HG03457 (cell line): ENCODE results near the gene ELANE.

Experiments
- ATAC-seq: cut with Tn5 transposase; IDR thresholded peaks from one replicate; pipeline ENCODE4 v1.9.1; 2021; ENCODE audit warnings: moderate number of reproducible peaks; ENCODE audit not compliant: unreplicated experiment

ELANE gene

DNA sequence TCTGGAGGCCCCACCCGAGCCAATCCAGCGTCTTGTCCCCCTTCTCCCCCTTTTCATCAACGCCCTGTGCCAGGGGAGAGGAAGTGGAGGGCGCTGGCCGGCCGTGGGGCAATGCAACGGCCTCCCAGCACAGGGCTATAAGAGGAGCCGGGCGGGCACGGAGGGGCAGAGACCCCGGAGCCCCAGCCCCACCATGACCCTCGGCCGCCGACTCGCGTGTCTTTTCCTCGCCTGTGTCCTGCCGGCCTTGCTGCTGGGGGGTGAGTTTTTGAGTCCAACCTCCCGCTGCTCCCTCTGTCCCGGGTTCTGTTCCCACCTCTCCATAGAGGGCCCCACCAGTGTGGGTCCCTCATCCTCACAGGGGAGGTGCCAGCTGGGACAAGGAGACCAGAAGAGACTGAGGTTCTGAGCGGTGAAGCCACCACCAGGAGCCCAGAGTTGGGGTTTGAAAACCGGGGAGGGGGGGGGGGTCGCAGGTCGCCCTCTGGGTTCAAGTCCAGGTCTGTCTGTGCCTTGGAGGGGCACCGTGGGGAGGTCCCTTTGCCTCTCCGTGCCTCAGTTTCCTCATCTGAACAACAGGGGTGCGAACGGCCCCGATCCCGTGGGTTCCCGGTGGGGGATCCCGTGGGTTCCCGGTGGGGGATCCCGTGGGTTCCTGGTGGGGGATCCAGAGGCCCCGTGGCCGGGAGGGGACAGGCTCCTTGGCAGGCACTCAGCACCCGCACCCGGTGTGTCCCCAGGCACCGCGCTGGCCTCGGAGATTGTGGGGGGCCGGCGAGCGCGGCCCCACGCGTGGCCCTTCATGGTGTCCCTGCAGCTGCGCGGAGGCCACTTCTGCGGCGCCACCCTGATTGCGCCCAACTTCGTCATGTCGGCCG lies at the start of gene ELANE:
Gene ELANE, plus strand, starts transcription at position 168 of the 878 bp plus-strand sequence. Its CDS starts 26 bp downstream, at position 194.
- no peak for ATAC-seq

DNA sequence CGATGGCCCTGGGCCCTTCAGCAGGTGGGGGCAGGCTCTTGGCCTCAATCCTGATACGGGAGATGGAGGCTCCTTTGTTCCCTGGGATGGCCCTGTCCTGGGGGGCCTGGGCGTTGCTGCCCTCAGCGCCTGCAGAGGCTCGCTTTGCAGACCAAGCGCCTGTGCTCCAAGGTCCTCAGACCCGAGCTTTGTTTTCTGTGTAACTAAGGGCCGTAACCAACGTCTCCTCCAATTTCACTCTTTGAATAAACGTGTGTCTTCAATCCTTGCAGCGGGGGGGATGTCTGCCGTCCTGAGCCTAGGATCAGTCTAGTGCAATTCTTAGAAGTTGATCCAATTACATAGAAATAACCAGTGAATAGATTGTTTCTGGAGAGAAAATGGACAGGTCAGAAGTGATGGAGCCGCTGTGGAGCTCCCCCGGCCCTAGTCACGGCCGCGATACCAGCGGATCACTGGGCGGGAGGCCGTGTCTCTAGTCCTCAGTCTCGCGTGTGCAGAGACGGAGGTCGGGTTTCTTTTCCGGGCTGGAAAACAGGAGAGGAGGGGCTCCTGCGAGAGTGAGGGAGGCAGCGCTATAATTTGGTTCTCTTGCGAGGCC lies 49.5 kb upstream of the ELANE start:
- ATAC-seq, result no peak

DNA sequence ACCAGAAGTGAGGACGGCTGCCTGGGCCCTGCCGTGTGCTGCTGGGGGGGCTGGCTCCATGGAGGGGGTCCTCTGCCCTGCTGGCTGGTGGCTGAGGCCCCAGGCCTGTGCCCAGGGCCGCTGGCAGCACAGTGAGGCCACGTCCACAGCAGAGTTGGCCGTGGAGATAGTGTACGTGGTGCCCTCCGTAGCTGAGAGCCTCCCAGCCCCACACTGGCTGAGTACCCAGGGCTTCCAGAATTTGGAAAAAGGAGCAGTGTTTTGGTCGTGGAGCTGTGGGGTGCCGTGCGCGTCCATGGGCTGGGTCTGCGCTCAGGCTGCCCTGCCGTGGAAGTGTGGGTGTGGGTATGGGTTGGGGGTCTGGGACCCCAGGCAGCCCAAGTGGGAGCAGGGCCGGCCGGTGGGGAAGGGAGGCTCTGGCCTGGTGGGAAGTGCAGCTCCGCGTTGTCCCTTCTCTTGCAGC lies 49.0 kb upstream of the ELANE start:
- ATAC-seq, result no peak

DNA sequence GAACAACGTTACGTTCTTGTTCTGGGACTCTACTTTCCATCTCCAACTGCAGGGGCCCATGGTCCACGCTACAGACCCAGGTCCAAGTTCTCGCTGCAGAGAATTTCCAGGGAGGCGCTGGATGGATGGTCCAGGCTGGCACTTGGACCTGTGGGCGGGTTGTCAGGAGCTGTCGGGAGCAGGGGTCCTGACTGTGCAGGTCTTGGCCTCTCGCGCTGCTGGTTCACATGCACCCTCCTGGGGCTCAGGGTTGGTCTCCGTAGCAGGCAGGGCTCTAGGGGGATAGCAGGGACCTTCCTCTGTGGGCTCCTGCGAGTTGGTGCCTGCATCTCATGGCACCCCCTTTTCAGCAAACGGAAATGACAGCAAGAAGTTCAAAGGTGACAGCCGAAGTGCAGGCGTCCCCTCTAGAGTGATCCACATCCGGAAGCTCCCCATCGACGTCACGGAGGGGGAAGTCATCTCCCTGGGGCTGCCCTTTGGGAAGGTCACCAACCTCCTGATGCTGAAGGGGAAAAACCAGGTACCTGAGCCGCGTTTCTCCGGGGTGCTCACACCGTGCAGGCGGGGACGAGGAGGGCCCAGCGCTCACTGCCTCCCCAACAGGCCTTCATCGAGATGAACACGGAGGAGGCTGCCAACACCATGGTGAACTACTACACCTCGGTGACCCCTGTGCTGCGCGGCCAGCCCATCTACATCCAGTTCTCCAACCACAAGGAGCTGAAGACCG lies 48.3 kb upstream of the ELANE start:
- no peak for ATAC-seq

DNA sequence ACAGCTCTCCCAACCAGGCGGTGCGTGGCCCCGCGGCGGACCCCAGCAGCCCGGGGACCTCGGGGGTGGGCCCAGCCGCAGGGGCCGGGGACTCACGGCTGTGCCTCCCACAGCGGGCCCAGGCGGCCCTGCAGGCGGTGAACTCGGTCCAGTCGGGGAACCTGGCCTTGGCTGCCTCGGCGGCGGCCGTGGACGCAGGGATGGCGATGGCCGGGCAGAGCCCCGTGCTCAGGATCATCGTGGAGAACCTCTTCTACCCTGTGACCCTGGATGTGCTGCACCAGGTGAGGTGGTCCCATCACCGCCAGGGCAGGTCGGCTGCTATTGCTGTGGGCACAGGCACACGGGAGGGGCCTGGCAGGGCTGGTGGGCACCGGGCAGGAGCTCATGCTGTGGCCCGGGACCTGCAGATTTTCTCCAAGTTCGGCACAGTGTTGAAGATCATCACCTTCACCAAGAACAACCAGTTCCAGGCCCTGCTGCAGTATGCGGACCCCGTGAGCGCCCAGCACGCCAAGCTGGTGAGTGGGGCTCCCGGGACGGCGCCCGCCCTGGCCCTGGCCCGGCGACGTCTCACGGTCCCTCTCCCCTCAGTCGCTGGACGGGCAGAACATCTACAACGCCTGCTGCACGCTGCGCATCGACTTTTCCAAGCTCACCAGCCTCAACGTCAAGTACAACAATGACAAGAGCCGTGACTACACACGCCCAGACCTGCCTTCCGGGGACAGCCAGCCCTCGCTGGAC lies 47.5 kb upstream of the ELANE start:
- no peak for ATAC-seq

DNA sequence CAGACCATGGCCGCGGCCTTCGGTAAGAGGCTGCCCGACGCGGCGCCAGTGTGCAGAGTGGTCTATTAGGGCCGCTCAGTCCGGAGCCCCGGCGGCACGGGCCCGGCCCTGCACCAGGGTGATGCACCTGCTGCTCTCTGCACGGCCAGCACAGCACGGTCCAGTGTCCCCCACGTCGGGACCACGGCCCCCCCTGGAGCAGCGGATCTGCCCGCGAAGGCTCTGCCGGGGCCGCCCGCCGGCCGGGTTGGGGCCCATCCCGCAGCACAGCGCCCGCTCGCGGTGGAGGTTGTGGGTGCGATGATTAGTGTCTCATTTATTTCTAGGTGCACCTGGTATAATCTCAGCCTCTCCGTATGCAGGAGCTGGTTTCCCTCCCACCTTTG lies 46.9 kb upstream of the ELANE start:
- ATAC-seq, result no peak

DNA sequence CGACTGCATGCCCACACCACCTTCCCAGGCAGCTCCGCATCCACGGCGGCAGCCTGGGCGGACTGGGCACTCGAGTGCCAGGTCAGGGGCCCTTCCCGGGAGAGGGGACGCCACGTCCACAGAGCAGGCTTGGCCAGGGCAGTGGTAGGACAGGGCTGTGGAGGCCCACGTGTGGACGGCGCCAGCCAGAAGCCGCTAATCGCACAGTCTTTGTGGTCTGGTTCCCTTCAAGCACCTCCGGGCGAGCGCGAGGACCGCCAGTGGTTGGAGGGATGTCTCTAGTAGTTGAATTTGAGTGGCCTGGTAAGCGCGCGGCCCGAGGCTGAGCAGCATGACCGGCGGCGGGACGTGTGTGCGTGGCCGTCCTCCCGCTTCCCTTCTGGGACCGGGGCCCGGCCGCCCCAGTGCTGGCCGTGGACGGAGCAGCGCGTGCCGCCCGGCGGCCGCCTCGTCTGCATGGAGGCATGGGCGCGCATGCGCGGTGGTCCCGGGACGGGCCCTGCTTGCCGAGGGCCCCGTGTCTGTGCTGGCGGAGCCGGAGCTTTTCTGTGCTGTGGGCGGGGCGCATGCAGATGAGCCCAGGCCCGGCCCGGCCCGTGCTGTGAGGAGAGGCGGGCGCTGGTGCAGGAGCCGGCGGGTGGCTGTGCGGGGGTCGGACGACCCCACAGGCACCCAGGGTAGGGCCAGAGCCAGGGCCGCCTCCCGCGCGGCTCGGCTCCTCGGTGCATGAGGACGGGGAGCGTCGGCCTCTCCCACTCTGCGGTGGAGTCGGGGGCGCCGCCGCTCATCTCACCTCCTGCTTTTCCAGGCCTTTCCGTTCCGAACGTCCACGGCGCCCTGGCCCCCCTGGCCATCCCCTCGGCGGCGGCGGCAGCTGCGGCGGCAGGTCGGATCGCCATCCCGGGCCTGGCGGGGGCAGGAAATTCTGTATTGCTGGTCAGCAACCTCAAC lies 46.2 kb upstream of the ELANE start:
- ATAC-seq, result no peak

DNA sequence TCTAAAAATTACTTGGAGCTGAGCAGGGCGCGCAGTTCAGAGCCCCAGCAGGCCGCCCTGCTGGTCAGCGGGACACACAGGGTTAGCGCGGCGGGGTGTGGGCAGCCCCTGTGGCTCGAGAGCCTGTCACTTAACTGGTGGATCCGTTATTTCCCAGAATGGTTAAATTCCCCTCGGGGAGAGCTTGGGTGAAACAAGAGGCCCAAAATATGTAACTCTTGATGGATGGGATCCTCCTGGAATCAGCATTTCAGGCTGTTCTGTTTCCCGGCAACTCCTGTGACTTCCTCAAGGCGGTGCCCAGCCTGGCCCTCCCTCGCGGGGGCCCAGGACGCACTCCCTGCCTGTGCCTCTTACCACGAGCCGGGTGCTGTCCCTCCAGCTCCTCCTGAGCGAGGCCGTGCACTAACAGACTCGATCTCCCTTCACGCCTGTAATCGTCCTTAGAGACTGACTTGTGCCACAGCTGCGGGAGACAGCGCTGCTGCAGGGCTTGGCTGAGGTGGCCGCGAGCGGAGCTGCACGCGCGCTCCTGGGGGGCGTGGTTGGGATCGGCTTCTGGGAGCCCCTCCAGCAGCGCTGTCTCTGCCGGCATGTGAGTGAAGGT lies 45.2 kb upstream of the ELANE start:
- no peak for ATAC-seq

DNA sequence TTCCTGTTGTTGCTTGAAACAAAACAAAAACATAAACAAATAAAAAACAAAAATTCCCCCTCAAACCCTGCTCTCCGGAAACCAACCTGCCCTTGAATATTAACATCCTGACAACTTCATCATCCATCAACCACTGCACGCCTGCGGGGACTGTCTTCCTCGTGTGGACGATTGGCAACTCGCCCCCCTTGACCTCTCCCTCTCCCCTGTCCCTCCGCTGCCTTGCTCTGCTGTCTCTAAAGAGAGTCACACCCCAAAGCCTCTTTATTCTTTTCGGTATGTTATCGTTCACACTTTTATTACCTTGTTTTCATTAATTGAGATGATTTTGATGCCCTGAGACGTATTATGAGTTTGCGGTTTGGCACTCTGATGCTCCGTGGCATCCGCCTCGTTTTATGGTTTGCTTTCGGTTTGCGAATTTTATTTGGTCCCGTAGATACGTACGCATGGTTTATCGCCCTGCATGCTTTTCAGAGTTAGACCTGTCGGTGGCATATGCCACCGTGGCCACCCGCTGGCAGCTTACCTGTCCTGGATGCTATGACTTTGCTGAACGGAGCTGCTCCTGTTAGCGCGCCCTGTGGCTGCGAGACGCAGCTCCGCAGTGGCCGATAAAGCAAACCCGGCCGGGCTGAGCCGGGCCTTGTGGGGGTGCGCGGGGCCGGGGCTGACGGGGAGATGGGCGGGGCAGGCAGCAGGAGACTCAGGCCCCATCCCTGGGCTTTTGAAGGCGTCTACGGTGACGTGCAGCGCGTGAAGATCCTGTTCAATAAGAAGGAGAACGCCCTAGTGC lies 44.3 kb upstream of the ELANE start:
- no peak for ATAC-seq

DNA sequence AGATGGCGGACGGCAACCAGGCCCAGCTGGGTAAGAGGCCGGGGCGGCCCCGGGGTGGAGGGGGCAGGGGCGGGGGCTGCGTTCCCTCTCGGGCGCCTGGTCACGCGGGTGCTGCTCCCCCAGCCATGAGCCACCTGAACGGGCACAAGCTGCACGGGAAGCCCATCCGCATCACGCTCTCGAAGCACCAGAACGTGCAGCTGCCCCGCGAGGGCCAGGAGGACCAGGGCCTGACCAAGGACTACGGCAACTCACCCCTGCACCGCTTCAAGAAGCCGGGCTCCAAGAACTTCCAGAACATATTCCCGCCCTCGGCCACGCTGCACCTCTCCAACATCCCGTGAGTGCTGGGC lies 43.7 kb upstream of the ELANE start:
- no peak for ATAC-seq

DNA sequence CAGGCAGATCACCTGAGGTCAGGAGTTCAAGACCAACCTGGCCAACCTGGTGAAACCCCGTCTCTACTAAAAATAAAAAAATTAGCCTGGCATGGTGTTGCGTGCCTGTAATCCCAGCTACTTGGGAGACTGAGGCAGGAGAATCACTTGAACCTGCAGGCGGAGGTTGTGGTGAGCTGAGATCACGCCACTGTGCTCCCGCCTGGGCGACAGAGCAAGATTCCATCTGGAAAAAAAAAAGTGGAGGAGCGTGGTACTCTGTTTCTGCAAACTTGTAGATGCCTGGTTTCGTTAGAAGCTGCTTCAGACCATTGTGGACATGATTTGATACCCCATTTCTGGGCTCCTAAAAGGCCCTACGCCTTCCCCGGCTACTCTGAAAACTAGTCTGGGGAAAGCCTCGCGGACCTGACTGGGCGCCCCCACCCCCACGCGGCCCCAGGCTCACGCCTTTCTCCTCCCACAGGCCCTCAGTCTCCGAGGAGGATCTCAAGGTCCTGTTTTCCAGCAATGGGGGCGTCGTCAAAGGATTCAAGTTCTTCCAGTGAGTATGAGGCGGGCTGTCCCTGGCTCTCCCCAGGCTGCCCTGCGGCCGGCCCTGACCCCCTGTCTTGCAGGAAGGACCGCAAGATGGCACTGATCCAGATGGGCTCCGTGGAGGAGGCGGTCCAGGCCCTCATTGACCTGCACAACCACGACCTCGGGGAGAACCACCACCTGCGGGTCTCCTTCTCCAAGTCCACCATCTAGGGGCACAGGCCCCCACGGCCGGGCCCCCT lies 41.8 kb upstream of the ELANE start:
- no peak for ATAC-seq

DNA sequence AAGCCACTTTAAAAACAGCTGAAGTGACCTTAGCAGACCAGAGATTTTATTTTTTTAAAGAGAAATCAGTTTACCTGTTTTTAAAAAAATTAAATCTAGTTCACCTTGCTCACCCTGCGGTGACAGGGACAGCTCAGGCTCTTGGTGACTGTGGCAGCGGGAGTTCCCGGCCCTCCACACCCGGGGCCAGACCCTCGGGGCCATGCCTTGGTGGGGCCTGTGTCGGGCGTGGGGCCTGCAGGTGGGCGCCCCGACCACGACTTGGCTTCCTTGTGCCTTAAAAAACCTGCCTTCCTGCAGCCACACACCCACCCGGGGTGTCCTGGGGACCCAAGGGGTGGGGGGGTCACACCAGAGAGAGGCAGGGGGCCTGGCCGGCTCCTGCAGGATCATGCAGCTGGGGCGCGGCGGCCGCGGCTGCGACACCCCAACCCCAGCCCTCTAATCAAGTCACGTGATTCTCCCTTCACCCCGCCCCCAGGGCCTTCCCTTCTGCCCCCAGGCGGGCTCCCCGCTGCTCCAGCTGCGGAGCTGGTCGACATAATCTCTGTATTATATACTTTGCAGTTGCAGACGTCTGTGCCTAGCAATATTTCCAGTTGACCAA lies 41.1 kb upstream of the ELANE start:
- ATAC-seq, result no peak

DNA sequence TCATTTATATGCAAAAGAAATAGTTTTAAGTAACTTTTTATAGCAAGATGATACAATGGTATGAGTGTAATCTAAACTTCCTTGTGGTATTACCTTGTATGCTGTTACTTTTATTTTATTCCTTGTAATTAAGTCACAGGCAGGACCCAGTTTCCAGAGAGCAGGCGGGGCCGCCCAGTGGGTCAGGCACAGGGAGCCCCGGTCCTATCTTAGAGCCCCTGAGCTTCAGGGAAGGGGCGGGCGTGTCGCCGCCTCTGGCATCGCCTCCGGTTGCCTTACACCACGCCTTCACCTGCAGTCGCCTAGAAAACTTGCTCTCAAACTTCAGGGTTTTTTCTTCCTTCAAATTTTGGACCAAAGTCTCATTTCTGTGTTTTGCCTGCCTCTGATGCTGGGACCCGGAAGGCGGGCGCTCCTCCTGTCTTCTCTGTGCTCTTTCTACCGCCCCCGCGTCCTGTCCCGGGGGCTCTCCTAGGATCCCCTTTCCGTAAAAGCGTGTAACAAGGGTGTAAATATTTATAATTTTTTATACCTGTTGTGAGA lies 40.5 kb upstream of the ELANE start:
- no peak for ATAC-seq

DNA sequence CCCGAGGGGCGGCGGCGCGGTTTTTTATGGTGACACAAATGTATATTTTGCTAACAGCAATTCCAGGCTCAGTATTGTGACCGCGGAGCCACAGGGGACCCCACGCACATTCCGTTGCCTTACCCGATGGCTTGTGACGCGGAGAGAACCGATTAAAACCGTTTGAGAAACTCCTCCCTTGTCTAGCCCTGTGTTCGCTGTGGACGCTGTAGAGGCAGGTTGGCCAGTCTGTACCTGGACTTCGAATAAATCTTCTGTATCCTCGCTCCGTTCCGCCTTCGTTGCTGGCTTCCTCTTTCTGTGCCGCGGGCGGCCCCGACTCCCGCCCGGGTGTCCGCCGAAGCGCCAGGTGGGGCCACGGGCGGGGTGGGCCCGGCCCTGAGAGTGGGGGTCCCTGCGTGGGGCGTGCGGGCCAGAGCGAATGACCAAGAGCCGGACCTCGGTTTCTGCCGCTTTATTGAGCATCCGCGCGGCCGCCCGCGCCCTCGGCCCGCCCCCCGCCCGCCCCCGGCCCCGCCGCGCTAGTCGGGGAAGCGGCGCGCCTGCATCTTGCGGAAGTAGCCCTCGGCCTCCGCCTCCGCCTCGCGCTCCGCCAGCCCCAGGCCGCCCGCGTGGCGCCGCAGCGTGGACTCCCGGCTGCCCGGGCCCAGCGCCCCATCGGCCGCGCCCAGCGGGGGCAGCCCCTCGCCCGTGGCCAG lies 39.9 kb upstream of the ELANE start:
- no peak for ATAC-seq

DNA sequence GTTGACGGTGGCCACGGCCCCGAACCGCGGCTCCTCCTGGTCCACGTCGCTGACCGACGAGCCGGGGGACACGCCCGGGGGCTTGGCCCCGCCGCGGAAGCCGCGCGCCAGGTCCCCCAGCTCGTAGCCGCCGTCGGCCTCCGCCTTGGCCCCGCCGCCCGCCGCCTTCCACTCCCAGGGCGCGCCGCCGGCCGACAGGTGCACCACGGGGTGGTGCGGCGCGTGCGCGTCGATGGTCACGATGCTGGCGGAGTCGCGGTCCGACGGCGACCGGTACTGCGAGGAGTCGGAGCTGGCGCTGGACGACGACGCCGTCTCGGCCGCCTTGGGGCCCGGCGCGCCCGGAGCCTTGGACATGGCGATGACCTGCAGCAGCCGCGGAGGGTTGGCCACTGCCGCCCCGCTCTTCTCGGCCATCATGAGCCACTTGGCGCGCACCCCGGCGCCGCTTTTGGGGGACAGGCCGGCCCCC lies 39.3 kb upstream of the ELANE start:
- no peak for ATAC-seq
